Occipital lobe (tissue), 2 donors: ENCODE data around the gene SLC29A3. TPM values are rescaled to one million over a fixed set of nuclear protein-coding genes. Genes with fewer than 3 reads are reported as not detected.
"Not testable (repeated sequence)": the region's sequence is repeated elsewhere in the genome, so short reads cannot be mapped to it uniquely, and the experiment has no call there.

Source experiments
- DNase-seq: peaks from one replicate; lab custom pipeline; 2025; lab: John Stamatoyannopoulos, UW
- total RNA-seq: library from RNA; depleted of rRNA; stranded (reverse); fragments of >200 nt; gene quantifications from one replicate; pipeline ENCODE4 v1.2.3, GENCODE V29; 2014

SLC29A3 gene
- total RNA-seq, 1 donor from 2014 or later, result 0.78 TPM

DNA sequence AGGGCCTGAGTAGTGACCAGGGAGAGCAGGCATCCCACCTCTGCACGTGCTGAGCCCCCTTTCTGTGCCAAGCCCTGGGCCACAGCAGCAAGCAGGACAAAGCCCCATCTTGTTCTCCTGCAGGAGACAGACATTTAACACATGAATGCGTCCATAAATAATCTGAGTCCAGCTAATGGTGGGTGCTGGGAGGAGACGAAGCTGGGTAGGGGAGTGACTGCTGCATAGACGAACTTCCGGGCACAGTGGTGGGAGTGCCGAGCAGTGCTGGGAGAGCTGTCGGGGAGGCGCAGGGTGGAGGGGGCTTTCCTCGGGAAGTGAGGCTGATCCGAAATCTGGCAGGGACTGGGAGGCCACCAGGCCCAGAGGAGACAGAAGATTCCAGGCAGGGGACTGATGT lies 35.2 kb upstream of the SLC29A3 start:
- DNase-seq, result no peak

DNA sequence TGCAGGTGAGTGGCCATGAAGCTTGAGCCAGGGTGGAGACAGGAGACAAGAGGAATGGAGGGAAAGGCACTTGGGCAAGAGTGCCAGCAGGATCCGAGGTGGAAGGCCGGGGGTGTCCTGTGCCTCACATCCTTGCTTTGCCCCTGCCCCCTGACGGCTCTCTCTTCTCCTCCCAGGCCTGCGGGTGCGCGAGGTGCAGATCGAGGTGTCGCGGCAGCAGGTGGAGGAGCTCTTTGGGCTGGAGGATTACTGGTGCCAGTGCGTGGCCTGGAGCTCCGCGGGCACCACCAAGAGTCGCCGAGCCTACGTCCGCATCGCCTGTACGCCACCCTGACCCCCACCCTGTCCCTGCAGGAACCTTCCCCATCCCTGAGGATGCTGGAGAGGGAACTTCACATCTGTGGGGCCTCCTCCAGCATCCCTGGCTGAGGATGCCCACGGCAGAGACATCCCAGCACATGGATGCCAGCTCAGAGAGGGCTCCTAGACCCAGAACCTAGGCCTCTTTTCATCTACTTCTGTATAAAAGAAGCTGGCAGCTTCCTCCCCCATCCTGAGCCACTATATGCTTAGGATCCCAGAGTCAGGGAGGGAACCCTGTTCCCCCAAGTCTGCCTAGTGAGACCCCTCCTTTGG lies 34.4 kb upstream of the SLC29A3 start:
- no peak for DNase-seq

DNA sequence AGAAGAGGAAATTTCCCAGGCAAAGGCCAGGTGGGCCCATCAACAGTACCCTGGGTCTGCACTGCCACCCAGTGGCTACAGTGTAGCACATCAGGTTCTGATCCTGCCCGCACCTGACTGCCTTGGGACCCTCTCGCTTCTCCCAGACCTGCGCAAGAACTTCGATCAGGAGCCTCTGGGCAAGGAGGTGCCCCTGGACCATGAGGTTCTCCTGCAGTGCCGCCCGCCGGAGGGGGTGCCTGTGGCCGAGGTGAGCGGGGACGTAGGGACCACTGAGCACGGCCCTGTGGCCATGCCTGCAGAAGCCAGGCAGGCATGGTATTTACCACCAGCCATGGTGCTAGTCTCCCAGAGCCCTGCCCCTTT lies 33.9 kb upstream of the SLC29A3 start:
- DNase-seq, result no peak

DNA sequence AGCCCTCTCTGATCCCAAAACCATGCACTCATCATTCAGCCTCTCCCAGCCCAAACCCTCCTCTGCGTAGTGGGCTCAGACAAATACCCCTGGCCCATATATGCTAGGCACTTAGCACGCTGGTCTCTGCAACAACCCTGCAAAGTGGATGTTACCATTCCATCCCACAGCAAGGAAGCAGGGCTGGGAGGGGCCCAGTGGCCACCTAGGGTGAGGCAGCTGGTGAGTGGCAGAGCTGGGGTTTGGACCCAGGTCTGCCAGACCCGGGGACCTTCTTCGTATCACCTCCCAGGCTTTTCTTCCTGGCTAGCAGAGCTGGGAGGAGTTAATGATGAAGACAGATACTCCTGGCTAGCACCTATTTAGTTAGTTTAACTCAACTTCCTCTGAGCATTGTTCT lies 33.1 kb upstream of the SLC29A3 start:
- no peak for DNase-seq

DNA sequence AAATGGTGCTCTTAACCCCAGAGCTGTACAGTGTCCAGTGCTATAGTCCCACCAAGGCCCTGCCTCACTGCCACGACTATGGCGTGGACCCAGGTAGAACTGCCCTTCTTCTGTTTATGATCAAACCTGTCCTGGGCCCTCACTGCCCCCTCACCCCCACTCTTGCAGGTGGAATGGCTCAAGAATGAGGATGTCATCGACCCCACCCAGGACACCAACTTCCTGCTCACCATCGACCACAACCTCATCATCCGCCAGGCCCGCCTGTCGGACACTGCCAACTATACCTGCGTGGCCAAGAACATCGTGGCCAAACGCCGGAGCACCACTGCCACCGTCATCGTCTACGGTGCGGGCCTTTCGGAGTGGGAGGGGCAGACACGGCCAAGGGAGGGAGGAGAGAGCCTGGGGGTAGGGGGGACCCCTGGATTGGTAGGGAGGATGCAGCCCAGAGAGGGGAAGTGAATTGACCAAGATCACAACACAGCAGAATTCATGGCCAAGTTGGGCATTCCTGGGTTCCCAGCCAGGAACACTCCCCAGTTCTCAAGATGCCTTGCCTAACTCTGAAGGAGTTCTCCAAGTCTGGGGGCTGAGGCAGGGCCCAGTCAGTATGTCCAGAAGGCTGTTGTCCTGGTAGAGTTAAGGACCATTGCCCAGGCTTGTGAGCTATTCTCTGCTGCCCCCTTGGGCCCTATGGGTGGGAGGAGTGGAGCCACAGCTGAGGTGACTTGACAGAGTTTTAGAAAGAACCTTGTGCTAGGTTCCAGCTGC lies 32.4 kb upstream of the SLC29A3 start:
- no peak for DNase-seq

DNA sequence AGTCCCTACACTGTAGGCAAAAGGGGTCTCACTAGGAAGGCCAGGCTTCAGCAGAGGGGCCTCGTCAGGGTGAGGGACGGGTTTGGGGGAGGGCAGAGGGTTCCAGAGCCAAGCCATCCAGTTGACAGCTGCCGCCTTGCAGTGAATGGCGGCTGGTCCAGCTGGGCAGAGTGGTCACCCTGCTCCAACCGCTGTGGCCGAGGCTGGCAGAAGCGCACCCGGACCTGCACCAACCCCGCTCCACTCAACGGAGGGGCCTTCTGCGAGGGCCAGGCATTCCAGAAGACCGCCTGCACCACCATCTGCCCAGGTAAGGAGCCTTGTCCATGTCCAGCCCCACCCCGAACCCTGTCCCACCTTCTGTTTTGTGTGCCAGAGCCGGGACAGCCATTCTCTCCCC lies 31.6 kb upstream of the SLC29A3 start:
- DNase-seq, result no peak

DNA sequence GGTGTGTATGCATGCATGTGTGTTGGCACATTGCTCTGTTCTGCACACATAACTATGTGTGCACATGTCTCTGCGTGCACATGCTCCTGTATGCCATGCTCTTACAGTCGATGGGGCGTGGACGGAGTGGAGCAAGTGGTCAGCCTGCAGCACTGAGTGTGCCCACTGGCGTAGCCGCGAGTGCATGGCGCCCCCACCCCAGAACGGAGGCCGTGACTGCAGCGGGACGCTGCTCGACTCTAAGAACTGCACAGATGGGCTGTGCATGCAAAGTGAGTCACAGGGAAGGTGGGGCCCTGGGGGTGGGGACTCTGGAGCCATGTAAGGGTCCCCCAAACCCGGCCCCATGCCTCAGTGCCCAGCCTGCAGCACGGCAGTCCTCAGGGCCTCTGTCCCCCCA lies 30.6 kb upstream of the SLC29A3 start:
- DNase-seq, result no peak

DNA sequence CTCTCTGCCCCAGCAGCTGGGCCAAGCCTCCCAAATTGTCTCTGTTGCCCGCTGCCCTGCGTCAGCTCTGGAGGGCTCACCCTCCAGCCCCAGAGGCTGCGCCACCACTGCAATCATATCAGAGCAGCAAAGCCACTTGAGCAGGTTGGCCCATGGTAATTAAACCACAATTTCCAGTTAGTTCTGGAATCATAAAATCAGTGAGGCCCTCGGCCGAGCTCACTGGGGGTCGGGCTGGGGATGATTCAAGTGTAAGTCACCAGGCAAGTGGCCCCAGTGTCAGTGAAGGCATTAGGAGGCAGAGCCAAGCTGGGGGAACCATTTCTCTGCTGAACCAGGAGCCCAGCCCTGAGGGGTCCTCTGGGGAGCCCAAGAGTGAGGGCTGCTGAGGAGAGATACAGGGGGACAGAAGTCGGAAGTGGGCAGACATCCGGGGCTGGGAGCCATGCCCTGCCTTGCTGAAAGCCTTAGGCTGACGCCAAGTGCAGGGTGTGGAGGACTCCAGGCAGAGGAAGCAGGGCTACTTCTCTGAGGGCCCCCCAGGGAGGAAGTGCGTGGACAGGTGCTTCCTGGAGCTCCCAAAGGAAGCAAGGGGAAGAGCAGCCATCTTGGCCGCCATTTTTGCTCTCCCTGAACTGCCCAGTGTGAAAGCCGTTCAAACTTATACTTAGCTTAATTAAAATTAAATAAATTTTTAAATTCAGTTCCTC lies 29.5 kb upstream of the SLC29A3 start:
- no peak for DNase-seq

DNA sequence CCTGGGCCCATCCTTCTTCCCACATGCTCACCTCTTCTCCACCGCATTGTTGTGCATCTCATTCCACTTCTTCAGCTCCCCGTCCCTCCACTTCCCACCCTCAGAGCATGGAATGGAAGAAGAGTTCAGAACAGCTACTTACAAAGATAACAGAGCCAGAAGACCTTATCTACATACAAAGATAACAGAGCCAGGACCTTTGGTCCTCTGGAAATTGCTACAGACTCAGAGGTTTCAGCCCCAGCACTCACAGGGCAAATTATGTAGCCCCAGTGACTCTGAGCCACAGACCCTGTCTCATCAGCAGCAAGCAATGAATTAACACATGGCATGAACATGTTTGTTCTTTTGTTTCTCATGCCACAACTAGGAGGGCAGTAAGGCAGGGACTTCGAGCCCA lies 28.7 kb upstream of the SLC29A3 start:
- DNase-seq, result no peak

DNA sequence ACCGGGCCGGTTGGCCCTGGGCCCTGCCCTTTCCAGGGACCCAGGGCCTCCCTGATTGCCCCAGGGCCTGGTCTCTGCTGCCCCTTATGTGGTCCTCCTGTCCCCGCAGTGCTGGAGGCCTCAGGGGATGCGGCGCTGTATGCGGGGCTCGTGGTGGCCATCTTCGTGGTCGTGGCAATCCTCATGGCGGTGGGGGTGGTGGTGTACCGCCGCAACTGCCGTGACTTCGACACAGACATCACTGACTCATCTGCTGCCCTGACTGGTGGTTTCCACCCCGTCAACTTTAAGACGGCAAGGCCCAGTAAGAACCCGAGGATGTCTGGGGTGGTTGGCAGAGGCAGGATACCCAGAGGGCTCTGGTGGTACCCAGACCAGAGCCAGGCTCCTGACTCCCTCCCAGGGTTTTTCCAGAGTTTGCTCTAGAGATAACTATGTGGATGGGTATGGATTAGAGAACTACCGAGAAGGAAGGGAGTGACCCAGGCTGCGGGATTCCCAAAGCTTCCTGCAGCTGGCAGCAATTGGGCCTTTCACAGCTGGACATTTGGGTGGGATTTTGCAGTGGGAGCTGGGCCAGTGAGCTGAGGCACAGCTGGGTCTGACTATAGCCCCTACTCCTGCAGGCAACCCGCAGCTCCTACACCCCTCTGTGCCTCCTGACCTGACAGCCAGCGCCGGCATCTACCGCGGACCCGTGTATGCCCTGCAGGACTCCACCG lies 28.1 kb upstream of the SLC29A3 start:
- DNase-seq, result no peak

DNA sequence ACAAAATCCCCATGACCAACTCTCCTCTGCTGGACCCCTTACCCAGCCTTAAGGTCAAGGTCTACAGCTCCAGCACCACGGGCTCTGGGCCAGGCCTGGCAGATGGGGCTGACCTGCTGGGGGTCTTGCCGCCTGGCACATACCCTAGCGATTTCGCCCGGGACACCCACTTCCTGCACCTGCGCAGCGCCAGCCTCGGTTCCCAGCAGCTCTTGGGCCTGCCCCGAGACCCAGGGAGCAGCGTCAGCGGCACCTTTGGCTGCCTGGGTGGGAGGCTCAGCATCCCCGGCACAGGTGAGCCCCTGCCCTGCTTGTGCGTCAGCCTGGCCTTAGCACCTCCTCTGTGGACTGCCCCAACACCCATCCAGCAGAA lies 27.5 kb upstream of the SLC29A3 start:
- DNase-seq, result no peak

DNA sequence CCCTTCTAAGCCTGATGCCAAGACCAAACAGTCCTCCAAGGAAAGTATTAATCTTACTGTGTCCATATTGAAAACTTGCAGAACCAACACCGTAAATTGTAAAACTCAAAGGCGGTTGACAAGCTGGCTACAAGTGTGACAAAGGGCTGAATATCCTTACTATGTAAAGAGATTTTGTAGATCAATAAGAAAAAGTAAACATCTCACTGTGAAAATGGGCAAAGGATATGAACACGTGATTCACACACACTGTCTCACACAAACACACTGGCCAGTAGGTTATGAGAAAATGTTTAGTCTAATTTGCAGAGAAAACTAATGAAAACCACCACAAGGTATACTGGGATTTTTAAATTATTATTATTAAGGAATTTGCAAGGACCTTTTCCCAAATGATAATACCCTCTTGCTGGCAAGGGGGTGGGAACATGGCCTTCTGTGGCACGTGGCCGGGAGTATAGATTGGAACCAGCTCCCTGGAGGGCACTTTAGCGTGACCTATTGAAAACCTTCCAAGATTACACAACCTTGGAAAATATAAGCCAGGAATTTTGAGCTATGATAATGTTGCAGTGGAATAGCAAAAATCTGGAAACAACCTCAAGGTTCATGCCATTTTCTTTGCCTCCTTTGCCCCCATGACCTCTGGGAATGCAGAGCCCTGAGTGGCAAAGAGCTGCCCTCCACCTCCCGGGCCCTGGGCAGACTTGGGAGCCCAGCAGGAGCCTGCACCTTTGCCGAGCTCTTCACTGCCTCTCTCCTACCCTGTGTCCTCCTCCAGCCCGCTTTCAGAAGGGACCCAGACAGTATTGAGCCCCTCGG lies 26.2 kb upstream of the SLC29A3 start:
- no peak for DNase-seq

DNA sequence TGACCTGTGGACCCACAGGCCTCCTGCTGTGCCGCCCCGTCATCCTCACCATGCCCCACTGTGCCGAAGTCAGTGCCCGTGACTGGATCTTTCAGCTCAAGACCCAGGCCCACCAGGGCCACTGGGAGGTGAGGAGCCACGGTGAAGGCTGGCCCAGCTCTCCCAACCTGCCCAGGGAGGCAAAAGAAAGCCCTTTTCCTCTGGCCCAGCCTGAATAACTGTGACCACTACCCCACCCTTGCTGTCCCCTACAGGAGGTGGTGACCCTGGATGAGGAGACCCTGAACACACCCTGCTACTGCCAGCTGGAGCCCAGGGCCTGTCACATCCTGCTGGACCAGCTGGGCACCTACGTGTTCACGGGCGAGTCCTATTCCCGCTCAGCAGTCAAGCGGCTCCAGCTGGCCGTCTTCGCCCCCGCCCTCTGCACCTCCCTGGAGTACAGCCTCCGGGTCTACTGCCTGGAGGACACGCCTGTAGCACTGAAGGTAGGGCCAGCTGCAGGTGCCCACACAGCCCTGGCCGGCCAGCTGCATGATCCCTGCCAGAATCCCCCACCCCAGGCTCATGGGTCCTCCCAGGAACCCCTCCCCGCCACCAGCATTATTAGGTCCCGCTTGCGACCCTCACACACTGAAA lies 25.5 kb upstream of the SLC29A3 start:
- no peak for DNase-seq

DNA sequence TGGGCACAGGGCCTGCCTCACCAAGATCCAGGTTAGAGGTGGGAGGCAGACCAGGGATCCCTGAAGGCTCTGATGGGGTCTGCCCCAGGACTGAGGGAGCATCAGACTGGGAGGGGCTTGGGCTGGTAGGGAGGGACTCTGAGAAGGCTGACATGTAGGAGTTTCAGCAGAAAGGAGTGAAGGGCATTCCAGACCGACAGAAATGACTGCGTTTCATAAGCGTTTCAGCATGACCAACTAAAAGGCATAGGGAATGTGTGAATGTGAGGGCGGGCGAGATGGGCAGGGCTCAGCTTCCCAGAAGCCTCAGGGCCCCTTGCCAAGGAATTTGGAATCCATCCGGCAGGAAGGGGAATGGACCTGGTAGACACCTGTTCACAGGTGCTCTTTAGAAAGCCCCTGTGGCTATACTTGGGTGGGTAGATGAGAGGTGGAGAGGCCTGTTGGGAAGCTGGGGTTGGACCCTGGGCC lies 24.9 kb upstream of the SLC29A3 start:
- peak; percentile 9 for DNase-seq

DNA sequence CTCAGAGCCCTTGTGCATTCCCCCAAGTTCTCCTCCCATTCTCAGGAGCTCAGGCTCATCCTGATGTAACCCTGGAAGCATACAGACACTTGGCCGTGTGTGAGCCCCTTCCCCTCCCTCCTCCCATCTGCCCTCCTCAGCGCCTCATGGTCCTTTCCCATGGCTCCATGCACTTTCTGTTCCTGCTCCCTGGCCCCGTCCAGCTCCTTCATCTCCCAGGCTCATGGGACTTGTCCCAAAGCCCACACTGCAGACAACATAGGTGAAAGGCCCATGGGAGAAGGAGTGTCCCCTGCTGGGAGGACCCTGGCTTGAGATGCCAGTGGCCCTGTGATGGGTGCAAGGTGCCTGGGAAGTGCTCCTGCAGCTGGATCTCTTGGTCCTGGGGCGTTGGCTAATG lies 24.2 kb upstream of the SLC29A3 start:
- no peak for DNase-seq

DNA sequence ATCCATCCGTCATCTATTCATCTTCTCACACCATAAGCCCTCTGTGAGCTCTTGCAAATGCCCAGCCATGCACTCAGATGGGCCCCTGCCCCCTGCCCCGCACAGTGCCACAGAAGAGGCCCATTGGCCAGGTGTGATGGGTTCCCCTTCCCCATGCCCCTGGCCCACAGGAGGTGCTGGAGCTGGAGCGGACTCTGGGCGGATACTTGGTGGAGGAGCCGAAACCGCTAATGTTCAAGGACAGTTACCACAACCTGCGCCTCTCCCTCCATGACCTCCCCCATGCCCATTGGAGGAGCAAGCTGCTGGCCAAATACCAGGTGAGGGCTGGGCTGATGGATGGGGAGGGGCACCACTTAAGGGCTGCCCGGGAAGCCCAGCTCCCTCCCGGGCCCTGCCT lies 23.4 kb upstream of the SLC29A3 start:
- DNase-seq, result no peak

DNA sequence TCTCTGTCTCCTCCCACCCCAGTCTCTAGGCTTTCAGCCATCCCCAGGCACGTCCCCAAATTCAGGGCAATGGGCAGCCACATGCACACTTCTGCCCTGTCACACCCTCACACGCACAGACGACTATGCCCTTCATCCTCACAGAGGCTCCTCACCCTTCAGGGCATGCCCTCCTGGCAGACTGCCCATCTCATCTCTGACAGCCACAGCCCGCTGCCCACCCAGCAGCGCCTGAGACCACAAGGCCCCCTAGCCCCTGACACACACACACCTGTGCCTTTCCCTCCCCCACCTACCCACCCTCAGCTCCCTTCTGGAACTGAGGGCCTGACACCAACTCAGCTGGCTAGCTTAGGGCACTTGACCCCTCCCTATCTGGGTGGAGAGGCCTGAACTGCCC lies 23.0 kb upstream of the SLC29A3 start:
- DNase-seq, result no peak

DNA sequence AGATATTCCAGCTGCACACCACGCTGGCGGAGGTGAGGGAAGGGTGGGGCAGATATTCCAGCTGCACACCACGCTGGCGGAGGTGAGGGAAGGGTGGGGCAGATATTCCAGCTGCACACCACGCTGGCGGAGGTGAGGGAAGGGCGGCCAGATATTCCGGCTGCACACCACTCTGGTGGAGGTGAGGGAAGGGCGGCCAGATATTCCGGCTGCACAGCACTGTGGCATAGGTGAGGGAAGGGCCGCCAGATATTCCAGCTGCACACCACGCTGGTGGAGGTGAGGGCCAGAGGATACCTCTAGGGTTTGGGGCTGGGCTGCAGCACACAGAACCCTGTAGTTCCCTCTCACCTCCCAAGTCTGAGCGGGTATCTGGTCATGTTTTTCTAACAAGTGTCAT lies 22.2 kb upstream of the SLC29A3 start:
- DNase-seq, result not testable (repeated sequence)

DNA sequence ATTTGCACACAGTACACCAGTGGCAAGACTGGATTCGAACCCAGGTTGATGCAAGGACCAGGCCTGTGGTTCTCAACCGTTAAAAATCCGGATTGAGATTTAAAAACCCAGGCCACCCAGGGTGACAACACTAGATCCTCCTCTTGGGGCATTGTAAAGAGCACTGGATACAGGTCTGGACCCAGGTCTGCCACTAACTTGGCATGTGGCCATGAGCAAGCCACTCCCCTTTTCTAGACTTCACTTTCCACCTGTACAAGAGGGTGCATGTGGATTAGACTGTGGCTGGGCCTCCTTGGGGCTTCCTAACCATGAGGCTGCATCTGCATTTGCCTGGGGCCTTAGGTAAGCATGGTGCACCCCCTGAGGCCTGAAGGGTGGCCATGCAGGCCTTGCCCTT lies 21.7 kb upstream of the SLC29A3 start:
- DNase-seq, result no peak

DNA sequence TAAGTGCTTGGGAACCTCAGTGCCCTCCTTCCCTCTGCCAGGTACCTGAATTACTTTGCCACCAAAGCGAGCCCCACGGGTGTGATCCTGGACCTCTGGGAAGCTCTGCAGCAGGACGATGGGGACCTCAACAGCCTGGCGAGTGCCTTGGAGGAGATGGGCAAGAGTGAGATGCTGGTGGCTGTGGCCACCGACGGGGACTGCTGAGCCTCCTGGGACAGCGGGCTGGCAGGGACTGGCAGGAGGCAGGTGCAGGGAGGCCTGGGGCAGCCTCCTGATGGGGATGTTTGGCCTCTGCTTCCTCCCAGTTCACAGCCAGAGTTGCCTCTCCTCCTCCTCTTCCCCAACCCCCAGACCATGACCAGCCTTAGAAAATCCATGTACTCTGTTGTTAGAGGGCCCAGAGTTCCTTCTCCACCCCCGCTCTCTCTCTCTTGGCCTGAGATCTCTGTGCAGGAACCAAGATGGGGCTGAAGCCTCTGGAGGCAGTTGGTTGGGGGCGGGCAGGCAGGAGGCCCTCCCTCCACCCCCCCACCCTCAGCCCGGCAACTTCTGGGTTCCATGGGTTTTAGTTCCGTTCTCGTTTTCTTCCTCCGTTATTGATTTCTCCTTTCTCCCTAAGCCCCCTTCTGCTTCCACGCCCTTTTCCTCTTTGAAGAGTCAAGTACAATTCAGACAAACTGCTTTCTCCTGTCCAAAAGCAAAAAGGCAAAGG lies 19.8 kb upstream of the SLC29A3 start:
- DNase-seq, result no peak
